Measurements from ENCODE around the gene CACNA1H.

DNA sequence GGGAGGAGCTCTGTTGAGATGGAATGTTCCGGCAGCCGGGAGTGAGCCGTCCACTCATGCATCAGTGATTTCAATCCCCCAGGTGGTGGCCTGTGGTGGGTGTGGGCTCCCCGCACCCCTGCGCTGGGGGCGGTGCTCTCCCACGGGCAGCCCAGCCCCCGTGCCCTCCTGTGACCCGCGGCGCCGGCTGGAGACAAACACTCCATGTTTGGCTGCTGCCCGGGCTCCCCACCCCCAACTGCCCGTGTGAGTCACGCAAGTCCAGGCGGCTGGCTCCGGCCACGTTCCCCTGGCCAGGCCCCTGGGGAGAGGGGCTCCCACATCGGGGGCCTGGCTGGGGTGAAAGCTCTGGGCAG lies 29.4 kb downstream of the CACNA1H start:
- TF ChIP-seq, protein P1, sequence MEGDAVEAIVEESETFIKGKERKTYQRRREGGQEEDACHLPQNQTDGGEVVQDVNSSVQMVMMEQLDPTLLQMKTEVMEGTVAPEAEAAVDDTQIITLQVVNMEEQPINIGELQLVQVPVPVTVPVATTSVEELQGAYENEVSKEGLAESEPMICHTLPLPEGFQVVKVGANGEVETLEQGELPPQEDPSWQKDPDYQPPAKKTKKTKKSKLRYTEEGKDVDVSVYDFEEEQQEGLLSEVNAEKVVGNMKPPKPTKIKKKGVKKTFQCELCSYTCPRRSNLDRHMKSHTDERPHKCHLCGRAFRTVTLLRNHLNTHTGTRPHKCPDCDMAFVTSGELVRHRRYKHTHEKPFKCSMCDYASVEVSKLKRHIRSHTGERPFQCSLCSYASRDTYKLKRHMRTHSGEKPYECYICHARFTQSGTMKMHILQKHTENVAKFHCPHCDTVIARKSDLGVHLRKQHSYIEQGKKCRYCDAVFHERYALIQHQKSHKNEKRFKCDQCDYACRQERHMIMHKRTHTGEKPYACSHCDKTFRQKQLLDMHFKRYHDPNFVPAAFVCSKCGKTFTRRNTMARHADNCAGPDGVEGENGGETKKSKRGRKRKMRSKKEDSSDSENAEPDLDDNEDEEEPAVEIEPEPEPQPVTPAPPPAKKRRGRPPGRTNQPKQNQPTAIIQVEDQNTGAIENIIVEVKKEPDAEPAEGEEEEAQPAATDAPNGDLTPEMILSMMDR (IDR thresholded peaks at IDR 0.05), result no peak
- peak in 1 of 2 donors; percentile 32 for TF ChIP-seq POLR2A (IDR thresholded peaks at IDR 0.05)

Data from uterus (tissue), 2 donors.